ENCODE measurements around the gene MBD6. TPM values are rescaled to one million over a fixed set of nuclear protein-coding genes. Genes with fewer than 3 reads are reported as not detected.

Gene MBD6
- total and polyA plus RNA-seq, 2 donors from 2014 or later, result 38.4 to 118 TPM

DNA sequence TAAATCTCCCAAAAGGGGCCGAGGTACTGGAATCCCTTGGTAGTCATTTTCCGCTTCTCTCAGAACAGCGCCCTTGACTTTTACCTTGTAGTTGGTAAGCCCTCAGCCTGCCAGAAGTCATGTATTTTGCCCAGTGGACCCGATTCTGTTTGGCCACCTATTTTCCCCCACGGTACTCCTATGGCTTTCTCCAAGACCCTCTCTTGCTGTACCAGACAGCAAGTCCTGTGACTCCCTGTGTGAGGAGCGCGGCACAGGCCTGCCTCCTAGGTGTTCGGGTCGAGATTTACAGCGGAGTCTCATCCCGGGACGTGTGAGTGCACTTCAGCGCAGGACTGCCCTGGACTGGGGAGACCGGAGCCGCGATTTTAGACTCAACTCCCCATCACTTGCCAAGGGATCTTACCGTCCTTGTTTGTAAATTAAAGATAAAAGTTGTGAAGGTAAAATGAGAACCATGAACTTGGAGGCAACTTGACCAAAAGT, 1.1 kb upstream of the MBD6 start:
- peak overlapping the region in 2 of 3 donors; percentile 64 to 82 for H3K4me3 ChIP-seq (ENCODE audit: low read length in 3 of 3)
- H3K36me3 ChIP-seq (ENCODE audit: control insufficient read depth in 2 of 3, insufficient read depth in 3 of 3, low read length in 3 of 3), result peaks cover 5 to 29% (median 12%) of the 10 kb centered on the region in 3 donors
- FAIRE-seq, result no peak
- peak overlapping the region; percentile 100 for H3K27ac ChIP-seq (ENCODE audit: low read depth in 2 of 2, low read length in 2 of 2)
- TF ChIP-seq, protein P1, sequence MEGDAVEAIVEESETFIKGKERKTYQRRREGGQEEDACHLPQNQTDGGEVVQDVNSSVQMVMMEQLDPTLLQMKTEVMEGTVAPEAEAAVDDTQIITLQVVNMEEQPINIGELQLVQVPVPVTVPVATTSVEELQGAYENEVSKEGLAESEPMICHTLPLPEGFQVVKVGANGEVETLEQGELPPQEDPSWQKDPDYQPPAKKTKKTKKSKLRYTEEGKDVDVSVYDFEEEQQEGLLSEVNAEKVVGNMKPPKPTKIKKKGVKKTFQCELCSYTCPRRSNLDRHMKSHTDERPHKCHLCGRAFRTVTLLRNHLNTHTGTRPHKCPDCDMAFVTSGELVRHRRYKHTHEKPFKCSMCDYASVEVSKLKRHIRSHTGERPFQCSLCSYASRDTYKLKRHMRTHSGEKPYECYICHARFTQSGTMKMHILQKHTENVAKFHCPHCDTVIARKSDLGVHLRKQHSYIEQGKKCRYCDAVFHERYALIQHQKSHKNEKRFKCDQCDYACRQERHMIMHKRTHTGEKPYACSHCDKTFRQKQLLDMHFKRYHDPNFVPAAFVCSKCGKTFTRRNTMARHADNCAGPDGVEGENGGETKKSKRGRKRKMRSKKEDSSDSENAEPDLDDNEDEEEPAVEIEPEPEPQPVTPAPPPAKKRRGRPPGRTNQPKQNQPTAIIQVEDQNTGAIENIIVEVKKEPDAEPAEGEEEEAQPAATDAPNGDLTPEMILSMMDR (IDR thresholded peaks at IDR 0.05; ENCODE audit: borderline replicate concordance, extremely low read depth, insufficient read depth), result no peak
- H3K9ac ChIP-seq (ENCODE audit: low read length in 3 of 3), result peak overlapping the region in 2 of 3 donors; percentile 94 to 95
- DNase-seq, result peak; percentile 67 to 84 (median 83)
- intact Hi-C loops (cut with DNase I), result no loop called here
- H3K4me1 ChIP-seq (ENCODE audit: control insufficient read depth in 2 of 3, insufficient read depth in 2 of 3, low read depth in 1 of 3, low read length in 3 of 3), result peaks cover 7 to 39% (median 32%) of the 10 kb centered on the region in 3 donors
- no peaks in the 10 kb centered on the region for H3K27me3 ChIP-seq (ENCODE audit: control insufficient read depth, insufficient read depth, low read length)
- no peaks in the 10 kb centered on the region for H3K9me3 ChIP-seq (ENCODE audit: control insufficient read depth in 2 of 3, insufficient read depth in 1 of 3, low read length in 3 of 3)

DNA sequence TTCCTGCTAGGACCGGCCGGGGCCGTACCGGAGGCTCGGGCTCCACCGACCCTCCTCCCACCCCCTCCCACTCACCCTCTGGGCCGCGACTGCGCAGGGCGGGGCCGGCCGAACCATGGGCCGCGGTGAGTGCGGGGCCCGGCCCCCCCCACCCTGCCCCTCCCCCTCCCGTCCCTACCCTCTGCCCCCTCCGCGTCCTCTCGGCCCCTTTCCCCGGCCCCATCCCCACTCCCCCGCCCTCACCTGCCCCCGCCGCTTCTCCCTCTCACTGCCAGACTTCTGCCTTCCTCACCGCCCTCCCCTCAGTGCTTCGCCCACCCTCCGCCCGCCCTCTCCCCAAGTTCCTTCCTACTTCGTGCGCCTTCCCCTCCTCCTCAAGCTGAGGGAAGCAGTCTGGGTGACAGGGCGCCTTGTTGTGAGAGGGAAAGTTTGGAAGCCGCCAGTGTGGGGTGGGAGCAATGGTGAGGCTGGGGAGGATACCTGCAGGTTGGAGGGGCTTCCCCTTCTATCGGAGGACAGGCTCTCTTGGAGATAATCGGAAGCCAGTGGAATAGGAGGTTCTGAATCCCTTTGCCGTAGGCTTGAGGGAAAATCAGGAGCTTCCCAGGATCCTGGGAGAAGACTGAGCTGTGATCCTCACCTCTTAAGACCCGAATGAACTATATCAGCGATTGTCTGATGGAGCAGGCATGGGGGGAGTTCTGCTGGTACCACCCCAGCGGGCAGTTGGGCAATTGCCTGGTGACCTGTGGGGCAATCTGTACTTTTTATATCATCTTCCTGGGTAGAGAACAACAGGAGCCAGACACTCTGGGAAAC, 472 bp downstream of the MBD6 start:
- Histone ChIP-seq H3K27me3 (ENCODE audit: control insufficient read depth, insufficient read depth, low read length) (no peaks in the 10 kb centered on the region), H3K4me1 (ENCODE audit: control insufficient read depth in 2 of 3, insufficient read depth in 2 of 3, low read depth in 1 of 3, low read length in 3 of 3) (peaks cover 7 to 37% (median 31%) of the 10 kb centered on the region in 3 donors), H3K36me3 (ENCODE audit: control insufficient read depth in 2 of 3, insufficient read depth in 3 of 3, low read length in 3 of 3) (peaks cover 0 to 25% (median 2%) of the 10 kb centered on the region in 3 donors), H3K27ac (ENCODE audit: low read depth in 2 of 2, low read length in 2 of 2) (peak overlapping the region; percentile 89 to 100), H3K9me3 (ENCODE audit: control insufficient read depth in 2 of 3, insufficient read depth in 1 of 3, low read length in 3 of 3) (no peaks in the 10 kb centered on the region), H3K9ac (ENCODE audit: low read length in 3 of 3) (peak overlapping the region; percentile 8 to 98 (median 89)), H3K4me3 (ENCODE audit: low read length in 3 of 3) (peak overlapping the region; percentile 68 to 95 (median 88))
- intact Hi-C loops (cut with DNase I), result no loop called here
- DNase-seq (peak in 4 of 5 donors; percentile 87 to 94 (median 92)), FAIRE-seq (no peak)
- TF ChIP-seq, protein P1 (IDR thresholded peaks at IDR 0.05; ENCODE audit: borderline replicate concordance, extremely low read depth, insufficient read depth), result no peak

DNA sequence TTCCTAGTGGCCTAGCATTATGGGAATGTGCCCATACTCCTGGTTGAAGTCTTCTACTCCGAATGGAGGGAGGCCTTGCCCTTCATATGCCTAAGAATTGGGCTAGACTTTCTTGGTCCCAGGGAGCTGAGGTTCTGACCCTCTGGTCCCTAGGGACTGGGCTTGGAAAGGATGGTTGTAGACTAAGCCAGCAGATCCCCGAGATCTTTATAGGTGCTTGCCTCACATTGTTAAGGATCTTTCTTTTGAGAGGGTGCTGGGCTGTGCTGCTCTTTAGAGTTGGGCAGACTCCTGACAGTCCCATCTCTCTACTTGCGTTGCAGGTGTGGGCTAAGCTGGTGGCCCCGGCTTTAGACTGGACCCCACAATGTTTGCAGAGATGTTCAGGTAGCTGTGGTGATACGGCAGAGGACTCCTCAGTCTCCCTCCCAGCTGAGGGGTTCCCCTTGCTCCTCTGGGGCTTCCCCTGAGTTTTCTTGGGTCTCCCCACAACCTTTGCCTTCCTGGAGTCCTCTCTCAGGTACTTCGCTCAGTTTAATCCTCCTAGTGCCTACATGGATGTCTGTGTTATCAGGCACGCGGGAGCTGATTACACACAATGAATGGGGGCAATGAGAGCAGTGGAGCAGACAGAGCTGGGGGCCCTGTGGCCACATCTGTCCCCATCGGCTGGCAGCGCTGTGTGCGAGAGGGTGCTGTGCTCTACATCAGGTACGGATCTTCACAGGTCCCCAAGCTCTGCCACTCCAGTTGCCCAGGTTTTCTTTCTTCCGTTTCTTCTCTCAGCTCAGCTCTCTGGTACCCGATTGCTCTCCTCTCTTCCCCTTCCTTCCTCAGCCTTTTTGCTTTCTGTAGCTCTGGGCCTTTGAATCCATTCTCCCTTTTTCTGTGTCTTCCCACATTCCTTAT, 1.3 kb downstream of the MBD6 start:
- Histone ChIP-seq H3K4me1 (ENCODE audit: control insufficient read depth in 2 of 3, insufficient read depth in 2 of 3, low read depth in 1 of 3, low read length in 3 of 3) (peaks cover 5 to 31% (median 26%) of the 10 kb centered on the region in 3 donors), H3K36me3 (ENCODE audit: control insufficient read depth in 2 of 3, insufficient read depth in 3 of 3, low read length in 3 of 3) (peaks cover 0 to 30% (median 2%) of the 10 kb centered on the region in 3 donors), H3K9me3 (ENCODE audit: control insufficient read depth in 2 of 3, insufficient read depth in 1 of 3, low read length in 3 of 3) (no peaks in the 10 kb centered on the region), H3K4me3 (ENCODE audit: low read length in 3 of 3) (peak overlapping the region; percentile 68 to 95 (median 88)), H3K27ac (ENCODE audit: low read depth in 2 of 2, low read length in 2 of 2) (peak overlapping the region; percentile 89 to 91), H3K9ac (ENCODE audit: low read length in 3 of 3) (peak overlapping the region; percentile 19 to 98 (median 89)), H3K27me3 (ENCODE audit: control insufficient read depth, insufficient read depth, low read length) (no peaks in the 10 kb centered on the region)
- intact Hi-C loops (cut with DNase I), result no loop called here
- no peak for FAIRE-seq
- no peak for DNase-seq
- TF ChIP-seq, protein P1 (IDR thresholded peaks at IDR 0.05; ENCODE audit: borderline replicate concordance, extremely low read depth, insufficient read depth), result no peak
